Measurements from ENCODE around the gene OPCML. TPM values are rescaled to one million over a fixed set of nuclear protein-coding genes. Genes with fewer than 3 reads are reported as not detected.

OPCML gene
- total and polyA plus RNA-seq, 4 donors = under 0.01 to 0.01 TPM; not detected in 2

- Histone ChIP-seq H3K9ac (ENCODE audit: low read depth in 1 of 2, low read length in 2 of 2) (no peak overlapping the region), H3K4me1 (ENCODE audit: control insufficient read depth in 4 of 4, insufficient read depth in 4 of 4, low read length in 3 of 4) (peaks cover 0 to 2% (median 0%) of the 10 kb centered on the region in 4 donors), H3K27me3 (ENCODE audit: control insufficient read depth in 4 of 4, insufficient read depth in 4 of 4, low read length in 3 of 4) (peaks cover 0 to 17% (median 6%) of the 10 kb centered on the region in 4 donors), H3K27ac (ENCODE audit: low read depth in 1 of 2, low read length in 2 of 2) (no peak overlapping the region), H3K36me3 (ENCODE audit: control insufficient read depth in 4 of 4, insufficient read depth in 3 of 4, low read depth in 1 of 4, low read length in 3 of 4) (no peaks in the 10 kb centered on the region), H3K4me3 (ENCODE audit: low read depth in 1 of 3, low read length in 3 of 3) (no peak overlapping the region), H3K9me3 (ENCODE audit: control insufficient read depth in 4 of 4, low read length in 3 of 4) (no peaks in the 10 kb centered on the region)
- WGBS = 36% methylated on average over 6 of the region's 6 CpGs
- no peak for DNase-seq (ENCODE audit: low spot score)
- no peak for TF ChIP-seq EGR1 (IDR thresholded peaks at IDR 0.05; ENCODE audit: low read depth in 2 of 2)
- TF ChIP-seq, protein P1, sequence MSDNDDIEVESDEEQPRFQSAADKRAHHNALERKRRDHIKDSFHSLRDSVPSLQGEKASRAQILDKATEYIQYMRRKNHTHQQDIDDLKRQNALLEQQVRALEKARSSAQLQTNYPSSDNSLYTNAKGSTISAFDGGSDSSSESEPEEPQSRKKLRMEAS (IDR thresholded peaks at IDR 0.05) = no peak
- no peak for TF ChIP-seq RAD21 (IDR thresholded peaks at IDR 0.05)
- TF ChIP-seq, protein P2, sequence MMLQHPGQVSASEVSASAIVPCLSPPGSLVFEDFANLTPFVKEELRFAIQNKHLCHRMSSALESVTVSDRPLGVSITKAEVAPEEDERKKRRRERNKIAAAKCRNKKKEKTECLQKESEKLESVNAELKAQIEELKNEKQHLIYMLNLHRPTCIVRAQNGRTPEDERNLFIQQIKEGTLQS (IDR thresholded peaks at IDR 0.05) = no peak
- TF ChIP-seq, protein P3, sequence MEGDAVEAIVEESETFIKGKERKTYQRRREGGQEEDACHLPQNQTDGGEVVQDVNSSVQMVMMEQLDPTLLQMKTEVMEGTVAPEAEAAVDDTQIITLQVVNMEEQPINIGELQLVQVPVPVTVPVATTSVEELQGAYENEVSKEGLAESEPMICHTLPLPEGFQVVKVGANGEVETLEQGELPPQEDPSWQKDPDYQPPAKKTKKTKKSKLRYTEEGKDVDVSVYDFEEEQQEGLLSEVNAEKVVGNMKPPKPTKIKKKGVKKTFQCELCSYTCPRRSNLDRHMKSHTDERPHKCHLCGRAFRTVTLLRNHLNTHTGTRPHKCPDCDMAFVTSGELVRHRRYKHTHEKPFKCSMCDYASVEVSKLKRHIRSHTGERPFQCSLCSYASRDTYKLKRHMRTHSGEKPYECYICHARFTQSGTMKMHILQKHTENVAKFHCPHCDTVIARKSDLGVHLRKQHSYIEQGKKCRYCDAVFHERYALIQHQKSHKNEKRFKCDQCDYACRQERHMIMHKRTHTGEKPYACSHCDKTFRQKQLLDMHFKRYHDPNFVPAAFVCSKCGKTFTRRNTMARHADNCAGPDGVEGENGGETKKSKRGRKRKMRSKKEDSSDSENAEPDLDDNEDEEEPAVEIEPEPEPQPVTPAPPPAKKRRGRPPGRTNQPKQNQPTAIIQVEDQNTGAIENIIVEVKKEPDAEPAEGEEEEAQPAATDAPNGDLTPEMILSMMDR (IDR thresholded peaks at IDR 0.05; ENCODE audit: low read depth, low read length, missing input control) = no peak
- TF ChIP-seq SP1 (IDR thresholded peaks at IDR 0.05) = no peak
- TF ChIP-seq RXRA (IDR thresholded peaks at IDR 0.05) = no peak
- TF ChIP-seq GABPA (IDR thresholded peaks at IDR 0.05 in 1 of 2, conservative IDR thresholded peaks at IDR 0.05 in 1 of 2) = no peak
- TF ChIP-seq NR2F2 (IDR thresholded peaks at IDR 0.05) = no peak
- no peak for TF ChIP-seq JUND (IDR thresholded peaks at IDR 0.05)
- TF ChIP-seq YY1 (IDR thresholded peaks at IDR 0.05) = no peak
- no peak for TF ChIP-seq FOXA1 (IDR thresholded peaks at IDR 0.05)
- no peak for TF ChIP-seq ZBTB33 (IDR thresholded peaks at IDR 0.05)
- TF ChIP-seq FOXA2 (IDR thresholded peaks at IDR 0.05) = no peak
- TF ChIP-seq HNF4A (conservative IDR thresholded peaks at IDR 0.05) = no peak
- no peak for TF ChIP-seq TAF1 (conservative IDR thresholded peaks at IDR 0.05)
- TF ChIP-seq REST (IDR thresholded peaks at IDR 0.05) = no peak
Measured at GRCh38 chr11:133533205-133533604, 904 bp upstream of the OPCML start.
